Fibroblast of upper back skin (primary cell): Measurements from ENCODE around the gene SAMD8.

ENCODE experiments used
- DNase-seq: peaks from one replicate; pipeline ENCODE4 v3.0.0-alpha.2; 2013

SAMD8 gene

GRCh38 chr10:75229971-75230370 is 118.5 kb downstream of the SAMD8 start:
- DNase-seq = peak; percentile 41

DNA sequence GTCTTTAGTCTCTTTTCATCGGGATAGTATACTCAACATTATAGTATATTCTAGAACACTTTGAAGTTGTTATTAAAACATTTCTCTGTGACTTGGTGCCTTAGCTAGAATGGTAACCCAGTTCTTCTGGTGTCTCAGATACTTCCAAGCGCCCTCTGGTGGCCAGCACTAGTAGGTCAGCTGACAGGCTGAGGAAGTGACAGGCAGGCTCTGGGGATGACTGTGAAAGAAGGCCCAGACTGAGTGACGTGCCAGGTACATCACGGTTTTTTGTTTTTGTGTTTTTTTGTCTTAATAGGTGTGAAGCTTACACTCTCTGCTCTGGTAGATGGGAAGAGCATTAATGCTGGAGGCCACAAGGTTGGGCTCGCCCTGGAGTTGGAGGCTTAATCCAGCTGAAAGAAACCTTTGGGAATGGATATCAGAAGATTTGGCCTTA is 119.2 kb downstream of the SAMD8 start:
- peak; percentile 81 for DNase-seq
